ENCODE measurements around the gene APOL4.

The APOL4 gene

GRCh38 chr22:36244522-36245391 lies 43.1 kb upstream of the APOL4 start:
- no peak for TF ChIP-seq CTCF (IDR thresholded peaks at IDR 0.05; ENCODE audit: borderline replicate concordance, control extremely low read depth, extremely low read depth, insufficient read depth, missing control alignments)
- in situ Hi-C loops (cut with MboI; ENCODE audit: low sequenced_read_pairs, unreplicated experiment) = no loop called here
- no peak for DNase-seq (ENCODE audit: low spot score)

- in situ Hi-C loops (cut with MboI; ENCODE audit: low sequenced_read_pairs, unreplicated experiment) = no loop called here
- no peak for DNase-seq (ENCODE audit: low spot score)
- TF ChIP-seq CTCF (IDR thresholded peaks at IDR 0.05; ENCODE audit: borderline replicate concordance, control extremely low read depth, extremely low read depth, insufficient read depth, missing control alignments) = no peak
Observed at GRCh38 chr22:36243986-36244385, 42.4 kb upstream of the APOL4 start.

- TF ChIP-seq CTCF (IDR thresholded peaks at IDR 0.05; ENCODE audit: borderline replicate concordance, control extremely low read depth, extremely low read depth, insufficient read depth, missing control alignments) = peak; percentile 80
- DNase-seq (ENCODE audit: low spot score) = peak; percentile 87
- in situ Hi-C loops (cut with MboI; ENCODE audit: low sequenced_read_pairs, unreplicated experiment) = no loop called here
Observed at GRCh38 chr22:36239401-36240171, 38.0 kb upstream of the APOL4 start, which contains the start of gene APOL2. Gene APOL2, minus strand, starts transcription at chr22:36239527. Its CDS starts 6,365 bp downstream, at chr22:36233162.

GRCh38 chr22:36239150-36239400 lies 37.5 kb upstream of the APOL4 start:
- in situ Hi-C loops (cut with MboI; ENCODE audit: low sequenced_read_pairs, unreplicated experiment) = no loop called here
- no peak for TF ChIP-seq CTCF (IDR thresholded peaks at IDR 0.05; ENCODE audit: borderline replicate concordance, control extremely low read depth, extremely low read depth, insufficient read depth, missing control alignments)
- DNase-seq (ENCODE audit: low spot score) = no peak

GRCh38 chr22:36238373-36239149 lies 37.0 kb upstream of the APOL4 start:
- no peak for TF ChIP-seq CTCF (IDR thresholded peaks at IDR 0.05; ENCODE audit: borderline replicate concordance, control extremely low read depth, extremely low read depth, insufficient read depth, missing control alignments)
- no peak for DNase-seq (ENCODE audit: low spot score)
- in situ Hi-C loops (cut with MboI; ENCODE audit: low sequenced_read_pairs, unreplicated experiment) = no loop called here

Data from GM13976 (cell line).